GM12872 (cell line): ENCODE results near the gene ACP3.

Experiments
- TF ChIP-seq, protein P1 (sequence below): IDR thresholded peaks from 3 replicates; pipeline ENCODE4 v1.5.1; 2011; ENCODE audit warnings: low read depth, mild to moderate bottlenecking, low read length, moderate library complexity; ENCODE audit not compliant: insufficient read depth

Gene ACP3

DNA sequence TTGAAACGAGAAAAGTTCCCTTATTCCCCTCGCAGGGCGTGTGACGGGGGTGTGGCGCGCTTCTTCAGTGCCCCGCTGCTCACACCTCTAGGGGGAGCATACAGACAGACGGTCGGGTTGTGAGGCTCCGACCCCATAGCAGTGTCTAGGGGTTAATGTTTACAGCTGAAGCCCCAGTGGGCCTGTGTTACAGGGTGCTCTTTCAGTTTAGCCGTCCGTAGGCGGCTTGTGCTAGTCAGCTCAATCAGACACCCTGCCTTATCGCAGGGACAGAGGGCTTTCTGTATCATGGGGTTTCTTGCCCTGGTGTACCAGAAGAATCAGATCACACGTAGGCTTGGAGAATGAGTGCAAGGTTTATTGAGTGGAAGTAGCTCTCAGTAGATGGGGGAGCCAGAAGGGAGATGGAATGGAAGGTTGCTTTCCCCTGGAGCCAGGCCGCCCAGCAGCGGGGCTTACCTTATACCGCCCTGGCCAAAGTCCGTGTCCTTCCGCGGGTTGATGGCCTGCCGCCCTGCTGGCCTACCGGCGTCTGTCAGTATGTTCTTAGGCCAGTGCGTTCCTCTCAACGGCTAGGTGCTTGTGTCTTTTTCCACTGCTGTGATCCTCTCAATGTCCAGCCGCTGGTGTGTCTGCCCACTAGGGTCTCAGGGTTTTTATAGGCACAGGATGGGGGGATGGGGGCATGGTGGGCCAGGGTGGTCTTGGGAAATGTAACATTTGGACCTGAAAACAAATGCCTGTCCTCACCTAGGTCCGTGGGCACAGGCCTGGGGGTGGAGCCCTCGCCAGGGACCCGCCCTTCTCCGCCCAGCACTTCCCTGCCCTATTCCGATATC lies 32.2 kb upstream of the ACP3 start:
- TF ChIP-seq, protein P1, sequence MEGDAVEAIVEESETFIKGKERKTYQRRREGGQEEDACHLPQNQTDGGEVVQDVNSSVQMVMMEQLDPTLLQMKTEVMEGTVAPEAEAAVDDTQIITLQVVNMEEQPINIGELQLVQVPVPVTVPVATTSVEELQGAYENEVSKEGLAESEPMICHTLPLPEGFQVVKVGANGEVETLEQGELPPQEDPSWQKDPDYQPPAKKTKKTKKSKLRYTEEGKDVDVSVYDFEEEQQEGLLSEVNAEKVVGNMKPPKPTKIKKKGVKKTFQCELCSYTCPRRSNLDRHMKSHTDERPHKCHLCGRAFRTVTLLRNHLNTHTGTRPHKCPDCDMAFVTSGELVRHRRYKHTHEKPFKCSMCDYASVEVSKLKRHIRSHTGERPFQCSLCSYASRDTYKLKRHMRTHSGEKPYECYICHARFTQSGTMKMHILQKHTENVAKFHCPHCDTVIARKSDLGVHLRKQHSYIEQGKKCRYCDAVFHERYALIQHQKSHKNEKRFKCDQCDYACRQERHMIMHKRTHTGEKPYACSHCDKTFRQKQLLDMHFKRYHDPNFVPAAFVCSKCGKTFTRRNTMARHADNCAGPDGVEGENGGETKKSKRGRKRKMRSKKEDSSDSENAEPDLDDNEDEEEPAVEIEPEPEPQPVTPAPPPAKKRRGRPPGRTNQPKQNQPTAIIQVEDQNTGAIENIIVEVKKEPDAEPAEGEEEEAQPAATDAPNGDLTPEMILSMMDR = no peak

DNA sequence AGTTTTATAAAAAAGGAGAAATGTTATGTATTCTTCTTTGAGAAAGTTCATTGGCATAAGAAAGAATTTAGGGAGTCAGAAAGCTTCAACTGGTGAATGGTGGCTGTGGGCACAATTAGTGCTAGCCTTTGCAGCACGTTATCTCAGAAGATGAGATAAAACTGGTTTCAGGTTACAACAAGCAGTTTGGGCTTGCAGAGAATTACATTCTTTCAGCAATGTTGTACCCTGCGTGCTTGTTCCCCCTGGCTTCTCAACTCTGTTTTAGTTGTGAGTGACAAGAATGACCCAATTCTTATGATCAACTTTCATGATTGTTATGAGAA lies 31.6 kb upstream of the ACP3 start:
- TF ChIP-seq, protein P1 = no peak

DNA sequence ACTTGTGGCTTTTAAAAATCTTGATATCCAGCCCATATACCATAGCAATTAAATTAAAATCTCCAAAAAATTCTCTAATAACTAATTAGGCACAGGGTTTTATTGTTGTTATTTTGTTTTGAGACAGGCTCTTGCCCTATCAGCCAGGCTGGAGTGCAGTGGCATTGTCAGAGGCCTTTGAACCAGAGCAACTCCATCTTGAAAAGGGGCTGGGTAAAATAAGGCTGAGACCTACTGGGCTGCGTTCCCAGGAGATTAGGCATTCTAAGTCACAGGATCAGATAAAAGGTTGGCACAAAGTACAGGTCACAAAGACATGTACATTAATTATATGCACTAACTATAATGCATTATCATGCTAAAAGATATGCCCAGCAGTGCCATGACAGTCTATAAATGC lies 31.2 kb upstream of the ACP3 start:
- TF ChIP-seq, protein P1 = no peak

DNA sequence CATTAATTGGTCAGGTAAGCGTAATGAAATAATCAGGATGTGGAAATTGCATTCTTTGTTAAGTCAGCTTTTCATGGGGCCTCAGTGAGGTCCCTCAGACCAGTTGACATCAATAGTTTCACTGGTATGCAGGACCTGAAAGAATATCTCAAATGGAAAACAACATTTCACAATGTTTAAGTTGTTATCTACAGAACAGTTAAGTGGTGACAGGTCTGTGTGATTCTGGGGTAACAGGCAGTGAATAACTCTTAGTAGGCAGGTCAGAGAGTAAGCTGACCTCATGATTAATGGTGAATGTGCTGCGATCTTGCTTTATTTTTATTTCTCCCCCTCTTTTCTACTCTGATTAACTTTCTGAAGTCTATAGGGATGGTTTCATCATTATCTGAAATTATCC lies 28.9 kb upstream of the ACP3 start:
- TF ChIP-seq, protein P1 = no peak

DNA sequence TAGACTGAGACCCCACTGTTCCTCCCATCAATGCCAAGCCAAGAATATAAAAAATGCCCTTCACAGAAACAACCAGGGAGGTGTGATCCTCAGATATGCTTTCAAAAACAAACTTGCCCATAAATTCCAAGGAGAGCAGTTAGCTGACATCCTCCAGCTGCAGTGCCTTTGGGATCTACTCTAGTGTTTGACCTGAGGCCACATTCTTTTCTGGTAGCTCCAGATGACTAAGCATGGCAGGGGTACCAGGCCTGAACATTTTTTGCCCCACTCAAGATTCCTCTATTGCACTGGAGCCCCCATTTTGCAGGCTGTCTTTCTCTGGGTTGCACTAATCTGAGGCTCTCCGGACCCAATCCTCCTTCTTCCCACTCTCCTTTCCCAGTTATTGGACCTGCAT lies 27.9 kb upstream of the ACP3 start:
- TF ChIP-seq, protein P1 = no peak

DNA sequence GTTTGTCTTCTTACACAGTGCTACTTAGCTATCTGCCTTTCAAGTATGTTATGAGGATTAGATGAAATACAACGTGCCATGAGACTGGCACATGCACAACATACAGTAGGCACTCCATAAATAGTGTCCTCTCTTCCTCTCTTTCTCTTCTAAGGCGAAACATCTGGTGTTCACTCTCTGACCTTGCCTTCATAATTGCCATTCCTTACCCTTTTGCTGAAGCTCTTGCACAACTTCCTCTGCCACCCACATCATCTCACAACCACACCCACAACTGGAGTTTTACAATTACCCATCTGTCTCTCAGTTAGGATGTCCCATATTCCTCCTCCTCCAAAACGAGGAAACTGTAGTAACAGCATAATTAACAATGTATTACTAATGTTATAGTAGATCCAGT lies 26.4 kb upstream of the ACP3 start:
- TF ChIP-seq, protein P1 = no peak

DNA sequence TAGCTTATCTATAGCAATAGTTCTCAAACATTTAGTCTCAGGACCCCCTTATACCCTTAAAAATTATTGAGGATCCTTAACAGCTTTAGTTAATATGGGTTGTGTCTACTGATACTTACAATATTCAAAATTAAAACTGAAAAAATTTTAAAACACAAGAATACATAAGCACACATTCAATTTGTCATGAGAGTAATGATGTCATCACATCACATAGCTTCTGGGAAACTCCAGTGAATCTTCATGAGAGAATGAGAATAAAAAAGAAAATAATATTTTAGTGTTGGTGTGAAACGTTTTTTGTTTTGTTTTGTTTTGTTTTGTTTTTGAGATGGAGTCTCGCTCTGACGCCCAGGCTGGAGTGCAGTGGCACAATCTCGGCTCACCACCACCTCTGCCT lies 25.2 kb upstream of the ACP3 start:
- TF ChIP-seq, protein P1 = no peak

DNA sequence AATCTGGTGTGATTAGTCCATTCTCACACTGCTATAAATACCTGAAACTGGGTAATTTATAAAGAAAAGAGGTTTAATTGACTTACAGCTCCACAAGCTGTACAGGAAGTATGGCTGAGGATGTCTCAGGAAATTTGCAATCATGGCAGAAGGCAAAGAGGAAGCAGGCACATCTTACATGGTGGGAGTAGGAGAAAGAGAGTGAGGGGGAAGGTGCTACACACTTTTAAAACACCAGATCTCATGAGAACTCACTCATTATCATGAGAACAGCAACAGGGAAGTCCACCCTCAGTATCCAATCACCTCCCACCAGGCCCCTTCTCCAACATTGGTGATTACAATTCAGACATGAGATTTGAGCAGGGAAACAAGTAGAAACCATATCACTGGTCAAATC lies 24.0 kb upstream of the ACP3 start:
- TF ChIP-seq, protein P1 = no peak
